Astrocyte of the spinal cord (primary cell): ENCODE data around the gene INPP5A.

Experiments used
- DNase-seq: peaks from one replicate; pipeline ENCODE4 v3.0.0; 2011; ENCODE audit warnings: low read depth, low spot score
- H3K4me3 ChIP-seq: 2 replicates; pipeline ENCODE4 v1.5.1; 2011; ENCODE audit warnings: low read depth, mild to moderate bottlenecking, low read length, moderate library complexity
- CTCF ChIP-seq: IDR thresholded peaks from 2 replicates; pipeline ENCODE4 v1.5.1; 2012; ENCODE audit warnings: low read depth, mild to moderate bottlenecking, low read length, inconsistent platforms
- in situ Hi-C: cut with HindIII; loops from 2 replicates; pipeline ENCODE4 v1.10.0; 2017; ENCODE audit warnings: low sequenced_read_pairs

Gene INPP5A

GRCh38 chr10:132640326-132641125 lies 102.9 kb downstream of the INPP5A start:
- in situ Hi-C loops, result no loop called here
- no peak for TF ChIP-seq CTCF
- no peak for DNase-seq
- H3K4me3 ChIP-seq, result no peak overlapping the region

- in situ Hi-C loops, result no loop called here
- no peak overlapping the region for H3K4me3 ChIP-seq
- TF ChIP-seq CTCF, result no peak
- no peak for DNase-seq
Measured at GRCh38 chr10:132641401-132641800, 103.8 kb downstream of the INPP5A start.

GRCh38 chr10:132641966-132642731 lies 104.6 kb downstream of the INPP5A start:
- DNase-seq, result no peak
- in situ Hi-C loops, result no loop called here
- no peak for TF ChIP-seq CTCF
- H3K4me3 ChIP-seq, result no peak overlapping the region

GRCh38 chr10:132642732-132643008 lies 105.1 kb downstream of the INPP5A start:
- TF ChIP-seq CTCF, result no peak
- in situ Hi-C loops, result no loop called here
- H3K4me3 ChIP-seq, result no peak overlapping the region
- DNase-seq, result no peak

GRCh38 chr10:132643709-132644526 lies 106.3 kb downstream of the INPP5A start:
- no peak for TF ChIP-seq CTCF
- no peak overlapping the region for H3K4me3 ChIP-seq
- in situ Hi-C loops, result no loop called here
- DNase-seq, result no peak

GRCh38 chr10:132644527-132645246 lies 107.1 kb downstream of the INPP5A start:
- DNase-seq, result no peak

More at GRCh38 chr10:132644527-132645246, 107.1 kb downstream of the INPP5A start:
- in situ Hi-C loops, result no loop called here
- no peak for TF ChIP-seq CTCF
- no peak overlapping the region for H3K4me3 ChIP-seq
